Motor neuron (in vitro differentiated cells): ENCODE measurements around the gene TENM3. TPM values are rescaled to one million over a fixed set of nuclear protein-coding genes. Genes with fewer than 3 reads are reported as not detected.
A peak's percentile ranks its signal among the peaks of the same experiment; 100 is the strongest.

Experiments used
- ATAC-seq, 8 experiments: fragments of 200-7000 bp; cut with Tn5 transposase; replicated peaks in 6 of 8; 2 replicates each; pipeline ENCODE4 v1.8.0; 2021; ENCODE audit warnings: mild to moderate bottlenecking in 8 of 8, moderate library complexity in 8 of 8
- H3K27ac ChIP-seq, 2 donors: fragments of 250-450 bp; sonication (Bioruptor Pico); 2 replicates each; pipeline ENCODE4 v1.9.0; 2021; ENCODE audit warnings: antibody characterized with exemption in 2 of 2, mild to moderate bottlenecking in 2 of 2, moderate library complexity in 1 of 2
- H3K4me1 ChIP-seq, 2 donors: fragments of 250-450 bp; sonication (Bioruptor Pico); replicated peaks in 1 of 2; 2 replicates each; pipeline ENCODE4 v1.6.1; 2021; ENCODE audit warnings: antibody characterized with exemption in 2 of 2, mild to moderate bottlenecking in 2 of 2, moderate library complexity in 1 of 2
- H3K4me3 ChIP-seq, 5 donors: fragments of 250-450 bp; sonication (Bioruptor Pico); 2 replicates each; pipeline ENCODE4 v1.9.0; 2021; ENCODE audit warnings: antibody characterized with exemption in 5 of 5, mild to moderate bottlenecking in 5 of 5, moderate library complexity in 4 of 5
- WGBS, 10 experiments: fragments of 450-650 bp; shearing (Covaris generic); methylation state at CpG; one replicate each; pipeline ENCODE4 v1.0.0; 2022; 5-methylcytosine and 5-hydroxymethylcytosine counted together
- in situ Hi-C, 9 experiments: fragments of 400-800 bp; cut with MboI; loops; one replicate each; pipeline ENCODE4 v1.15.0; 2021; ENCODE audit warnings: low sequenced_read_pairs in 9 of 9, low pct_unique_long_range_greater_than_20kb in 2 of 9; ENCODE audit not compliant: unreplicated experiment in 9 of 9
- total RNA-seq, 8 experiments: library from RNA; unstranded; fragments of 300-600 nt; gene quantifications; 2 replicates each; pipeline versions ENCODE4 v1.2.3 to v1.2.4, GENCODE V29; 2022

Gene TENM3
- total RNA-seq, 8 experiments from 2014 or later: 9.1 to 129 (median 42.0) TPM

DNA sequence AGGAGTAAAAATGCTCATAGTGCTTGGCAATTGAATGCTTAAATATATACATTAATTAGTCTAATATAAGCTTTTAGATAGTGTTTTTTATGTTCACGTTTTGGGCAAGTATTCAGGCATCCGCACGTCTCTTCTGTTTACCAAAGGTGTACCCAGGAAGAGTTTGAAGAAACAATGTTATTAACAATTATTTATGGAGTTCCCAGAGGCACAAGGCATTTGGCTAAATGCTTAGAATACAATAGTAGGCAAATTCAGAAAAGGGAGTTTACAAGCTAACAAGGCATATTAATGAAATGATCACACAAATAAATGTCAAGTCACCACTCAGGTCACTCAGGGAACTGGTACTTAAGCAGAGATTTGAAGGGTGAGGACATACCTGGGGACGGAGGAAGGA is 294.8 kb downstream of the TENM3 start:
- ATAC-seq: peak in 1 of 8 experiments; percentile 78
- Histone ChIP-seq H3K27ac (no peak overlapping the region), H3K4me3 (no peak overlapping the region), H3K4me1 (peaks cover 30 to 43% of the 10 kb centered on the region in 2 donors)
- WGBS, 10 experiments: 0 to 100% (median 76%) methylated on average over 1 to 4 of the region's 4 CpGs; no CpG with 5 or more reads in 3 of the 10 experiments
- in situ Hi-C loops: no loop called here

DNA sequence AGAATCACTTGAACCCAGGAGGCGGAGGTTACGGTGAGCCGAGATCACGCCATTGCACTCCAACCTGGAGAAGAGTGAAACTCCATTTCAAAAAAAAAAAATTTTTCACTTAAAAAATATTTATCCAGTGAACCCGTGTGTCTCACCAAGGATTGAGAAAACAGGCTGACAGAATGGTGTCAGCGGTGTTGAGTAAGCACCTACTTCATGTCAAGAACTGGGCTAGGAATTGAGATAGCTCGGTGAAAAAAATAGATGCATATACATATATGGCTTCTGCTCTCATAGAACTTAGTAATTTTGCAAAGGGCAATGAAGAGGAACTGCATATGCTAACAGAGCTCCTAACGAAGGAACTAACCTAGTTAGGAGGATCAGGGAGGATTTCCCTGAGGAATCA is 297.3 kb downstream of the TENM3 start:
- in situ Hi-C loops: no loop called here
- WGBS, 10 experiments: 80 to 100% (median 97%) methylated on average over 2 to 8 of the region's 8 CpGs; no CpG with 5 or more reads in 1 of the 10 experiments
- Histone ChIP-seq H3K4me3 (no peak overlapping the region), H3K4me1 (peaks cover 23 to 27% of the 10 kb centered on the region in 2 donors), H3K27ac (no peak overlapping the region)
- no peak for ATAC-seq

DNA sequence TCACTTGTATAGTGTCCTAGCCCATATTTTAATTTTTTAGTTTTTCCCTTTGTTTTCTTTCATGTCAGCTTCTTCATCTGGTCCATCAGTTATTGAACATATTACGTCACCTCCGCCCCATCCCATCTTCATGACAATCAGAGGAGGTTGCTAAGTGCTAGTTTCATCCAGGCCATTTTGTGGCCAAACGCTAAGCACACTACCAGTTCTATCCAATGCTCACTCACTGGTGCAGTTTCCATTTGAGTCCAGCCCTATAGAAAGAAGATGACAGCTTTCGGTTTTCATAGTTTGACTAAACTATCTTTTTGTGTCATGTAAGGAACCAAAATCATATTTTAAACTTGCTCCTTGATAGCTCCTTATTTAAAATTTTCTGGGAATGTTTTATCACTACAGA is 304.2 kb downstream of the TENM3 start:
- H3K4me3 ChIP-seq: no peak overlapping the region
- 40 to 100% (median 91%) methylated on average over 2 to 4 of the region's 4 CpGs for WGBS, 10 experiments
- peaks cover 3 to 9% of the 10 kb centered on the region in 2 donors for H3K4me1 ChIP-seq
- in situ Hi-C loops: no loop called here
- no peak overlapping the region for H3K27ac ChIP-seq
- no peak for ATAC-seq

DNA sequence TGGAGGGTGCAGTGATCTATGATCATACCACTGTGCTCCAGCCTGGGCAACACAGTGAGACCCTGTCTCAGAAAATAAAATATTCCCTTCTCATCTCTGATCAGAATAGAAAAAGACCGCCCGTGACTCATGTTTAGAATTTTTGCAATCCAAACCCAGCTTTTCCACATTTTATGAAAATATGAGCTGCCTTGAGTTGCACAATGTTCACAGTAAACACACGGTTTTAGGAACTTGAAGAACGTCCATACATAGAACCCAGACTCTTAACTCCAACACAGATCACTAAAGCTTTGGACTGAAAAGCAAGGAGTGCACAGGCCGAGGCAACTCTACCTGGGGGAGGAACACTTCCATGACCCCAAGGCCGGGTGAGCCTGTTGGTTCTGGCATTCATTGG is 305.0 kb downstream of the TENM3 start:
- in situ Hi-C loops: no loop called here
- peaks cover 3 to 9% of the 10 kb centered on the region in 2 donors for H3K4me1 ChIP-seq
- H3K4me3 ChIP-seq: no peak overlapping the region
- H3K27ac ChIP-seq: no peak overlapping the region
- no peak for ATAC-seq
- WGBS, 10 experiments: 28 to 100% (median 90%) methylated on average over 1 to 6 of the region's 6 CpGs; no CpG with 5 or more reads in 1 of the 10 experiments

DNA sequence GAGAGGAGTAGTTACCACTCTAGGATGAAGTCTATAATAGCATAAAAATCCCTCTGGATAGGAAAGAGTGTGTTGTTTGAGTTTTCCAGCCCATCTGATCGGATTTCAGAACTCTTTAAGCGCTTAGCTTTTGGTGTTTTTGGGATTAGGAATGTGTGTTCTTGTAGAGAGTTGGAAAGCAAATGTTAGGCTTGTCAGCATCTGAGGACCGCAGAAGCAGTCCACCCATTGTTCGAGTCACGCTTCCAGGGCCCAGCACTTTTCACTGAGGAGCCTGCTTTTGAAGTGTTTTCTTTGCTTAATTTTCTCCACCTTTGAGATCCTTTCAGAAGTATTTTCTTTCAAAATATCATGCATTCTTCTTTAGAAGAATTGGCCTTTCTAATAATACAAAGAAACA is 306.2 kb downstream of the TENM3 start:
- in situ Hi-C loops: no loop called here
- ATAC-seq: peak in 2 of 8 experiments; percentile 6 to 22
- 9 to 80% (median 23%) methylated on average over 1 to 5 of the region's 5 CpGs for WGBS, 10 experiments
- Histone ChIP-seq H3K27ac (no peak overlapping the region), H3K4me3 (no peak overlapping the region), H3K4me1 (peaks cover 3 to 16% of the 10 kb centered on the region in 2 donors)

DNA sequence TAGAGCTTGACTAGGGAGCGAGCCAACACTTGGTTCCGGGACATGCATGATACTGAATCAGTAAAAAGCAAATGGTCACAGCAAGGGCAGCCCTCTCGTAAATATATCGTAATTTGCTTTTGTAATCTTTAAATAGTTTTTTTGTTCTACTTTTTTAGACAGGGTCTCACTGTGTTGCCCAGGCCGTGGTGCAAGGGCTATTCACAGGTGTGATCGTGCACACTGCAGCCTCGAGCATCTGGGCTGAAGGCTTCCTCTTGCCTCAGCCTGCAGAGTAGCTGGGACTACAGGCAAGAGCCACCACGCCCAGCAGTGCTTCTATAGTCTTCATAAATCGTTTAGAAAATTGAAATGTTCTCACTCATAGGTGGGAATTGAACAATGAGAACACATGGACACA is 309.7 kb downstream of the TENM3 start:
- Histone ChIP-seq H3K4me1 (peaks cover 6 to 41% of the 10 kb centered on the region in 2 donors), H3K27ac (no peak overlapping the region), H3K4me3 (no peak overlapping the region)
- WGBS, 10 experiments: 24 to 98% (median 82%) methylated on average over 1 to 8 of the region's 9 CpGs; no CpG with 5 or more reads in 1 of the 10 experiments
- in situ Hi-C loops: loop anchor here in 1 of 9 experiments (10.0 kb wide), 1 partner anchor 68 kb away; no protein-coding TSS in a partner anchor
- no peak for ATAC-seq

DNA sequence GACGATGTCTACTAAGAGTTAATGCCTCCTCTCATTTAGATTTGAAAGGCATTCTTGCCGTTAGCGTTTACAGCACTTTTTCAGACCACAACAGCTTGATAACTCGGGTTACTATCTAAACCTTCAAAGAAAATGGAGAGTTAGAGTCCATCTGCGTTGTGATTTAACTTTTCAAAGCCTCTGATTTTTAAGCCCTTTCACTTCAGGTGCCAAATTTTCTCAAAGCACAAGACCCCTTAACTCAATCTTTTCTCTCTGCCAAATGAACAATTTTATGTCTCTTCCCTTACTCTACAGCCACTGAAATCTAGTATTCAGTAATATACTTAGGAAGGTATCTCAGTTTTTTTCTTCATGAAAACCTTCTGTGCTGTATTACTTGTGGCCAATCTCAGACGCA is 310.5 kb downstream of the TENM3 start:
- 7 to 45% (median 25%) methylated on average over 5 to 6 of the region's 6 CpGs; no CpG with 5 or more reads in 1 of the 10 experiments for WGBS, 10 experiments
- H3K27ac ChIP-seq: no peak overlapping the region
- H3K4me1 ChIP-seq: peaks cover 7 to 48% of the 10 kb centered on the region in 2 donors
- H3K4me3 ChIP-seq: no peak overlapping the region
- in situ Hi-C loops: loop anchor here in 1 of 9 experiments (10.0 kb wide), 1 partner anchor 69 kb away; no protein-coding TSS in a partner anchor
- ATAC-seq: no peak

DNA sequence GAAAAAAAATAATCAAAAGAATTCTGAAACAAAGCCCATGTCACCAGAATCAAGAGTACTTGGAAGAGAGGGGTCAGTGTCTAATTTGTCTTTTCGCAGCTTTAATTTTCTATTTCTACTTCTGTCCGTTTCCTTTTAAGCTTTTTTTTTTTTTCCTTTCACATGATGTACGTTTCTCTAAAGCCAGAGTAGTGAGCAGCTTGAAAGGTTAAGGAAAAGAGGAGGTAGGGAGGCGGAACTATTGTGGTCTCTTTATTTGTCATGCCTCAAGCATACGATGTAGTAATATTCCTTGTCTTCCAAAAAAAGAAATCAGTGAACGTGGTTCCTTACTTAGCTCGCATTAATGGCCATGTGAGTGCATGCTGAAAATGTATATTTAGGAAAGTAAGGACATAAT is 311.5 kb downstream of the TENM3 start:
- WGBS, 10 experiments: 10 to 55% (median 39%) methylated on average over 2 to 7 of the region's 7 CpGs; no CpG with 5 or more reads in 1 of the 10 experiments
- H3K27ac ChIP-seq: no peak overlapping the region
- peaks cover 10 to 51% of the 10 kb centered on the region in 2 donors for H3K4me1 ChIP-seq
- peak in 1 of 8 experiments; percentile 3 for ATAC-seq
- in situ Hi-C loops: loop anchor here in 1 of 9 experiments (10.0 kb wide), 1 partner anchor 70 kb away; no protein-coding TSS in a partner anchor
- H3K4me3 ChIP-seq: no peak overlapping the region

DNA sequence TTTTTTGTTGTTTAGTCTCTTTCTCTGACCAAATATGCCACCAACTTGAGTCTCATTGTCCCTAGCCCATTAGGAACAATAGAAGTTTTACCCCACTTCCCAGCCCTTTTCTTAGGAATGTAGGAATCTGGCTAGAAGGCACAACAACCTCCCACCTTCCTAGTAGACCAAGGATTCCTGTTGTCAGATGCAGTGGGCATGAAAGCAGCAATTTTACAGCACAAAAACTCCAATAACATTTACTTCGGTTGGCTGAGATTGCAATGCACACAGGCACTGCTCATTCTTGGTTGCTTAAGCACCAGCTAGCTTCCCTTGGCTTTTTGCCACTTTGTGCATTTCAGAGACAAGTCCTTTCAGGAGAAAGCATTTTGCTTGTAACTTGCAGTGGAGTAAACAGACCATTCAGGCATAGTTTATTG is 312.8 kb downstream of the TENM3 start:
- H3K4me1 ChIP-seq: peaks cover 17 to 63% of the 10 kb centered on the region in 2 donors
- H3K27ac ChIP-seq: no peak overlapping the region

DNA sequence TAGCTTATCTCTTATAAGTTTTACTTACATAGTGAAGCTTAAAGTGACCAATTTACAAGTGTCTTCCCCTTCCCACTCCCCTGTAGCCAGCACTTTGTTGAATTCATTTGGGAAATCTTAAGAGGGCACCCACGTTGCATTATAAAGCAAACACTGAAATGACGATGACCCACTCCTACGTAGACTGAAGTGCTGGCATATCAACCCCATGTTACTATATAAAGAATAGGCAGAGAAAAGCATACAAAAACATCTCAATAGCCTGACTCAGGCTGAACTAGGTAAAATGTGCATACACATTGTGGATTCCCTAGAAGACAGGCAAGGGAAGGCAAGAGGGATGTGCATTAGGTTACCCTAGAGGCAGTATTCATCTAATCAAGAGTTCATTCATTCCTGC is 313.4 kb downstream of the TENM3 start:
- H3K4me3 ChIP-seq: no peak overlapping the region
- H3K4me1 ChIP-seq: peaks cover 17 to 64% of the 10 kb centered on the region in 2 donors
- WGBS, 10 experiments: 0 to 89% (median 47%) methylated on average over 1 to 3 of the region's 3 CpGs; no CpG with 5 or more reads in 2 of the 10 experiments
- in situ Hi-C loops: loop anchor here in 1 of 9 experiments (10.0 kb wide), 1 partner anchor 72 kb away; no protein-coding TSS in a partner anchor
- no peak overlapping the region for H3K27ac ChIP-seq
- peak in 5 of 8 experiments; percentile 18 to 94 (median 67) for ATAC-seq

More for the DNA sequence above, 312.8 kb downstream of the TENM3 start:
- no peak overlapping the region for H3K4me3 ChIP-seq
- in situ Hi-C loops: loop anchor here in 1 of 9 experiments (10.0 kb wide), 1 partner anchor 71 kb away; no protein-coding TSS in a partner anchor
- peak in 4 of 8 experiments; percentile 13 to 64 (median 47) for ATAC-seq
- WGBS, 10 experiments: 0 to 83% (median 60%) methylated on average over 1 of the region's 1 CpG; no CpG with 5 or more reads in 5 of the 10 experiments

DNA sequence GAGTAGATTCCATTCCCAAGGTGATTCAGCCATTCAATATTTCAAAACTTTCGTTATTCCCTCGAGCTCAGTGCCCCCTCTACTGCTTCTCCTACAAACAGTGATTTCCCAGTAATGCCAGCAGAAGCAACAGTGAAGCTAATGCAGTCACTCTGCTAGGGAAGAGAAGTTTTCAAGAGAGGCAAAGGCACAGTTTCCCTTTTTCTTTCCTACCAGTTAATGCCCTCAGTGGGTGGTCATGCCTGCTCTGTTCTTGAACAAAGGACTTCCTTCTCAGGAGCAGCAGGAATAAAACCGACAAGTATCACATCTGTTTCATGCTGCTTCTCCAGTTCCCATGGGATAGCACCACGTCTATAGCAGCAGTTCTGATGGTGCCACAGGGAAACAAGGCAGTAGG is 317.2 kb downstream of the TENM3 start:
- no peak overlapping the region for H3K4me3 ChIP-seq
- H3K4me1 ChIP-seq: peaks cover 17 to 50% of the 10 kb centered on the region in 2 donors
- WGBS, 10 experiments: 0 to 63% (median 6%) methylated on average over 1 to 4 of the region's 4 CpGs; no CpG with 5 or more reads in 1 of the 10 experiments
- ATAC-seq: peak in 5 of 8 experiments; percentile 51 to 73 (median 68)
- no peak overlapping the region for H3K27ac ChIP-seq
- in situ Hi-C loops: no loop called here

DNA sequence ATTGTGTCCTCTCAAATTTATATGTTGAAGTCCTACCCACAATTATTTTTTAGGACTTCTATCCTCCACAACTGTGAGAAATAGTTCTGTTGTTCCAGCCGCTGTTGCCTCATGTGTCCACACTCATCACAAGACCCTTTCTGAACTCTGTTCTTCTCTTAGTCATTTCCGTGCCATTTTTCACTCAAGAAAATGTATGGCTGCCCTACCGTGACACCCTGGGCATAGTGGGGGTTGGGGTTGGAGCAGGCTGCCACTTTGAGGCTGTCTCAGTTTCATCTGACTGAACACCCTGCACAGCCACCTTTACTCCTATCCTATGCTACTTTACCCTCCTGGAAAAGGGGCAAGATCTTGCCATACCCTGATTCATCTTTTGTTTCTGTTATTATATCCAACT is 319.1 kb downstream of the TENM3 start:
- in situ Hi-C loops: no loop called here
- no peak for ATAC-seq
- H3K27ac ChIP-seq: no peak overlapping the region
- no peak overlapping the region for H3K4me3 ChIP-seq
- 80 to 100% (median 95%) methylated on average over 2 to 3 of the region's 3 CpGs; no CpG with 5 or more reads in 3 of the 10 experiments for WGBS, 10 experiments
- peaks cover 17 to 44% of the 10 kb centered on the region in 2 donors for H3K4me1 ChIP-seq

DNA sequence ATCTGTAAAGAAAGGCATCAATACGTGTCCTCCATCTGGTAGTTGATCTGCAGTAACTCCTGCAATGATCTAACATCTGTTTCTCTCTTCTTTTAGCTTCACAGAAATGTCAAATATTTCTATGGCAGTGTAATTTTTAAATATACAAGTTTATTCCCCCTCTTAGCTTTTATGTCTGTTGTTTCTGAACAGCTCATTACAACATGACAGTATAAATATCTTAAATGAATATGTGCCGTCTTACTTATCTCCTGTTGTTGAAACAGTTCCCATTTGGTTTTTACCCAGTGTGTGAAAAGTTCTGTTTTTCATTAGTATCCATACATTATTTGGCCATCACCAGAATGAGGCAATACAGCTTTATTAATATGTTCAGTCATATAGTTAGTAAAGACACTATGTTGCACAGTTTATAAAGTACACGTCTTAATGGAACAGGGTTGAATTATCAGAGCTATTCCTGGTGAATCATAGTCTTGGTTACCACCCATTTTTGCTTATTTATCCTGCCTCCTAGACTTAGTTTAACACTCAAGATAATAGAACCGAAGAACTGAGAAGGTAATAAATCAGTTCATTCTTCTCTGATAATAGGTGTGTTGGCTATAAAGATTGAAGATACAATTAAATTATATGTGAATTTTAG is 321.6 kb downstream of the TENM3 start:
- 16 to 94% (median 56%) methylated on average over 1 to 4 of the region's 4 CpGs for WGBS, 10 experiments
- peaks cover 7 to 19% of the 10 kb centered on the region in 2 donors for H3K4me1 ChIP-seq
- in situ Hi-C loops: no loop called here
- no peak overlapping the region for H3K4me3 ChIP-seq
- H3K27ac ChIP-seq: no peak overlapping the region
- ATAC-seq: peak in 2 of 8 experiments; percentile 29 to 68
